Ishikawa (cell line): ENCODE data around the gene DDX47.

Experiments used
- EGR1 ChIP-seq: IDR thresholded peaks from 2 replicates; pipeline ENCODE4 v1.6.1; 2012
- EP300 ChIP-seq: IDR thresholded peaks from 2 replicates; pipeline ENCODE4 v1.6.1; 2012; ENCODE audit warnings: borderline replicate concordance
- NFIC ChIP-seq: IDR thresholded peaks from 2 replicates; pipeline ENCODE4 v1.6.1; 2012
- TAF1 ChIP-seq: IDR thresholded peaks from 2 replicates; pipeline ENCODE4 v1.6.1; 2012; ENCODE audit warnings: low read depth, mild to moderate bottlenecking
- TCF12 ChIP-seq: IDR thresholded peaks from 2 replicates; pipeline ENCODE4 v1.6.1; 2012; ENCODE audit warnings: low read depth
- TF ChIP-seq, protein P1 (sequence below): IDR thresholded peaks from 2 replicates; pipeline ENCODE4 v1.6.1; 2012

DNA sequence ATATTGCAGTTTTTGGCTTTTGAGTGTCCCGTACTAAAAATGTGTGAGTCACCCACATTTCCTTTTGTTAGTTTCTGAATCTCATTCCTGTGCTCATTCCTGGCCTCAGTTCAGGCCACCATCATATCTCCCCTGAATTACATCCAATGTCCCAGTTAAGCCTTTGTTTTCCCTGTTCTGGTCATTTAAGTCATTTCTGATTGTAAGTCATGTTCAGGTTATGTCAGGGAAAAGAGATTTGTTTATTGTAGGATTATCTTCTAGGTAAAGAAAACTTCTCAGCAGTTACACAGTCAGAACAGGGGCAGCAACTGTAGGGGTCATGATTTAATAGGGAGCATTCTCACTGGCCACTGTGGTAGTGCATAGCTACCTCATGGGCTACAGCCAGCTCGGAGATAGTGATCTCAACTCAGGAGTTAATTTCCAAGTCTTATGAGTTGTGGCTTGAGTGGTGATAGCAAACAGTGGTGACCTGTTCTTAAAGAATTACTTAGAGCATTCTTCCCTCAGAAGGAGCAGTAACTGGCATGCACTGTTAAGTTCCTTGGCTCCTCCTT lies 6.7 kb downstream of the DDX47 start:
- TF ChIP-seq, protein P1, sequence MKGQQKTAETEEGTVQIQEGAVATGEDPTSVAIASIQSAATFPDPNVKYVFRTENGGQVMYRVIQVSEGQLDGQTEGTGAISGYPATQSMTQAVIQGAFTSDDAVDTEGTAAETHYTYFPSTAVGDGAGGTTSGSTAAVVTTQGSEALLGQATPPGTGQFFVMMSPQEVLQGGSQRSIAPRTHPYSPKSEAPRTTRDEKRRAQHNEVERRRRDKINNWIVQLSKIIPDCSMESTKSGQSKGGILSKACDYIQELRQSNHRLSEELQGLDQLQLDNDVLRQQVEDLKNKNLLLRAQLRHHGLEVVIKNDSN = no peak
- no peak for TF ChIP-seq TCF12
- TF ChIP-seq EP300 = peak; percentile 40; the same call in 1 of the 2 replicates
- TF ChIP-seq NFIC = no peak; the same call in 1 of the 2 replicates
- no peak for TF ChIP-seq EGR1
- no peak for TF ChIP-seq TAF1
